CD4-positive, alpha-beta T cell treated with Interleukin-6 for 4 hours (primary cell): ENCODE results near the gene PGPEP1.
"Not testable (repeated sequence)": the region's sequence is repeated elsewhere in the genome, so short reads cannot be mapped to it uniquely, and the experiment has no call there.

Experiments
- DNase-seq: peaks from one replicate; pipeline ENCODE4 v3.0.0-alpha.2; 2020; ENCODE audit warnings: mixed read lengths

The PGPEP1 gene

GRCh38 chr19:18332917-18333530, 7.4 kb upstream of the PGPEP1 start:
- no peak for DNase-seq

GRCh38 chr19:18333680-18334079, 6.7 kb upstream of the PGPEP1 start:
- DNase-seq = no peak

- no peak for DNase-seq
Observed at GRCh38 chr19:18336121-18336520, 4.3 kb upstream of the PGPEP1 start.

GRCh38 chr19:18338541-18338940, 1.9 kb upstream of the PGPEP1 start:
- no peak for DNase-seq

- DNase-seq = no peak
Observed at GRCh38 chr19:18339723-18340122, 675 bp upstream of the PGPEP1 start.

- DNase-seq = peak; percentile 83
Observed at GRCh38 chr19:18340990-18341868, 831 bp downstream of the PGPEP1 start.

GRCh38 chr19:18342090-18342632, 1.8 kb downstream of the PGPEP1 start:
- DNase-seq = no peak

- DNase-seq = no peak
Observed at GRCh38 chr19:18344582-18344950, 4.2 kb downstream of the PGPEP1 start.

- DNase-seq = no peak
Observed at GRCh38 chr19:18345296-18345695, 4.9 kb downstream of the PGPEP1 start.

- no peak for DNase-seq
Observed at GRCh38 chr19:18346091-18346490, 5.7 kb downstream of the PGPEP1 start.

GRCh38 chr19:18348171-18348570, 7.8 kb downstream of the PGPEP1 start:
- DNase-seq = no peak

- not testable (repeated sequence) for DNase-seq
Observed at GRCh38 chr19:18348818-18349339, 8.5 kb downstream of the PGPEP1 start.

- DNase-seq = peak; percentile 18
Observed at GRCh38 chr19:18349524-18350128, 9.2 kb downstream of the PGPEP1 start.

- DNase-seq = no peak
Observed at GRCh38 chr19:18350490-18350889, 10.1 kb downstream of the PGPEP1 start.

- no peak for DNase-seq
Observed at GRCh38 chr19:18351544-18351943, 11.1 kb downstream of the PGPEP1 start.

- no peak for DNase-seq
Observed at GRCh38 chr19:18353378-18354005, 13.1 kb downstream of the PGPEP1 start.

GRCh38 chr19:18354743-18355142, 14.3 kb downstream of the PGPEP1 start:
- DNase-seq = not testable (repeated sequence)

GRCh38 chr19:18357041-18357440, 16.6 kb downstream of the PGPEP1 start:
- DNase-seq = no peak

GRCh38 chr19:18361646-18362045, 21.2 kb downstream of the PGPEP1 start:
- no peak for DNase-seq

- no peak for DNase-seq
Observed at GRCh38 chr19:18362934-18363542, 22.6 kb downstream of the PGPEP1 start.

GRCh38 chr19:18363787-18364186, 23.4 kb downstream of the PGPEP1 start:
- DNase-seq = no peak

- not testable (repeated sequence) for DNase-seq
Observed at GRCh38 chr19:18364277-18364825, 24.0 kb downstream of the PGPEP1 start.
